DOHH2 (cell line): ENCODE results near the gene DOCK8.

Experiments
- H3F3A ChIP-seq: fragments of 200-600 bp; sonication (generic), shearing (Covaris generic); 2 replicates; pipeline ENCODE4 v1.6.0; 2016; ENCODE audit warnings: antibody characterized with exemption, mild to moderate bottlenecking; ENCODE audit not compliant: control insufficient read depth, insufficient read depth
- H3K27ac ChIP-seq: fragments of 200-600 bp; sonication (generic); 2 replicates; pipeline ENCODE4 v1.5.1; 2014; ENCODE audit warnings: low read depth, mild to moderate bottlenecking, low read length, moderate library complexity
- H3K27me3 ChIP-seq: fragments of 200-600 bp; sonication (generic); 2 replicates; pipeline ENCODE4 v1.6.1; 2014; ENCODE audit warnings: mild to moderate bottlenecking, low read length, mixed read lengths; ENCODE audit not compliant: control insufficient read depth
- H3K36me3 ChIP-seq: fragments of 200-600 bp; sonication (generic); 2 replicates; pipeline ENCODE4 v1.6.1; 2014; ENCODE audit warnings: mild to moderate bottlenecking, low read length, moderate library complexity, mixed read lengths; ENCODE audit not compliant: control insufficient read depth
- H3K4me1 ChIP-seq: fragments of 200-600 bp; sonication (generic); 2 replicates; pipeline ENCODE4 v1.6.1; 2014; ENCODE audit warnings: mild to moderate bottlenecking, low read length, mixed read lengths; ENCODE audit not compliant: control insufficient read depth
- H3K4me2 ChIP-seq: fragments of 200-600 bp; sonication (generic); 2 replicates; pipeline ENCODE4 v1.6.0; 2014; ENCODE audit warnings: mild to moderate bottlenecking, low read length, moderate library complexity
- H3K4me3 ChIP-seq: fragments of 200-600 bp; sonication (generic); 2 replicates; pipeline ENCODE4 v1.5.1; 2014; ENCODE audit warnings: mild to moderate bottlenecking, low read length, mixed read lengths
- H3K79me2 ChIP-seq: fragments of 200-600 bp; sonication (generic); 2 replicates; pipeline ENCODE4 v1.6.1; 2014; ENCODE audit warnings: mild to moderate bottlenecking, low read length, mixed read lengths; ENCODE audit not compliant: control insufficient read depth
- H3K9me2 ChIP-seq: fragments of 200-600 bp; sonication (generic); replicated peaks from 2 replicates; pipeline ENCODE4 v1.6.1; 2014; ENCODE audit warnings: mild to moderate bottlenecking, low read length, mixed read lengths; ENCODE audit not compliant: control insufficient read depth
- H3K9me3 ChIP-seq: fragments of 200-600 bp; sonication (generic); 2 replicates; pipeline ENCODE4 v1.6.1; 2014; ENCODE audit warnings: antibody characterized with exemption, low read length, mixed read lengths; ENCODE audit not compliant: control insufficient read depth, insufficient read depth
- H4K20me1 ChIP-seq: fragments of 200-600 bp; sonication (generic); 2 replicates; pipeline ENCODE4 v1.6.0; 2014; ENCODE audit warnings: low read depth, mild to moderate bottlenecking, antibody characterized with exemption, low read length, moderate library complexity; ENCODE audit not compliant: control insufficient read depth, insufficient read depth
- CTCF ChIP-seq: fragments of 200-600 bp; sonication (generic); IDR thresholded peaks from one replicate; pipeline ENCODE4 v1.5.1; 2014; ENCODE audit warnings: antibody characterized with exemption, mild to moderate bottlenecking, low read depth, low read length; ENCODE audit not compliant: poor library complexity, severe bottlenecking
- EZH2phosphoT487 ChIP-seq: fragments of 200-600 bp; sonication (generic); IDR thresholded peaks from 2 replicates; pipeline ENCODE4 v1.6.1; 2017; ENCODE audit warnings: borderline replicate concordance, mild to moderate bottlenecking, antibody characterized with exemption, low read length, moderate library complexity, mixed read lengths

The DOCK8 gene

GRCh38 chr9:392077-392804 is 177.6 kb downstream of the DOCK8 start:
- no peaks in the 10 kb centered on the region for H3K4me1 ChIP-seq
- no peak overlapping the region for H3K4me2 ChIP-seq
- no peak overlapping the region for H3K4me3 ChIP-seq
- H3K9me2 ChIP-seq: no peaks in the 10 kb centered on the region
- H4K20me1 ChIP-seq: no peaks in the 10 kb centered on the region
- no peaks in the 10 kb centered on the region for H3K9me3 ChIP-seq
- H3K36me3 ChIP-seq: peaks cover 10% of the 10 kb centered on the region; the same call in 1 of the 2 replicates
- H3K27ac ChIP-seq: no peak overlapping the region
- no peaks in the 10 kb centered on the region for H3K79me2 ChIP-seq
- no peaks in the 10 kb centered on the region for H3K27me3 ChIP-seq
- no peak for TF ChIP-seq CTCF
- no peak for TF ChIP-seq EZH2phosphoT487
- H3F3A ChIP-seq: no peaks in the 10 kb centered on the region

GRCh38 chr9:394347-395052 is 179.8 kb downstream of the DOCK8 start:
- Histone ChIP-seq H3K79me2 (no peaks in the 10 kb centered on the region), H3K9me3 (no peaks in the 10 kb centered on the region), H3K9me2 (no peaks in the 10 kb centered on the region), H3K27ac (no peak overlapping the region), H3K4me1 (no peaks in the 10 kb centered on the region), H4K20me1 (no peaks in the 10 kb centered on the region), H3K36me3 (peaks cover 18% of the 10 kb centered on the region), H3K4me2 (no peak overlapping the region), H3F3A (no peaks in the 10 kb centered on the region), H3K4me3 (no peak overlapping the region), H3K27me3 (no peaks in the 10 kb centered on the region)
- TF ChIP-seq EZH2phosphoT487 (no peak), CTCF (no peak)

GRCh38 chr9:396396-396795 is 181.7 kb downstream of the DOCK8 start:
- TF ChIP-seq EZH2phosphoT487 (no peak), CTCF (no peak)
- Histone ChIP-seq H3K27me3 (no peaks in the 10 kb centered on the region), H3K4me2 (no peak overlapping the region), H3K36me3 (peaks cover 24% of the 10 kb centered on the region), H4K20me1 (no peaks in the 10 kb centered on the region), H3K9me2 (no peaks in the 10 kb centered on the region), H3K9me3 (no peaks in the 10 kb centered on the region), H3K79me2 (no peaks in the 10 kb centered on the region), H3F3A (no peaks in the 10 kb centered on the region), H3K4me3 (no peak overlapping the region), H3K27ac (no peak overlapping the region), H3K4me1 (no peaks in the 10 kb centered on the region)
